A549 (cell line): ENCODE results near the gene VPS37B. TPM values are rescaled to one million over a fixed set of nuclear protein-coding genes. Genes with fewer than 3 reads are reported as not detected.

ENCODE experiments used
- ATAC-seq, 2 experiments: fragments of 200-7000 bp in 1 of 2; fragments of >200 bp in 1 of 2; cut with Nextera tagmentation in 1 of 2; cut with Tn5 transposase in 1 of 2; 3 replicates each; pipeline versions ENCODE4 v1.8.0 to v1.9.1; 2018 to 2020; ENCODE audit warnings: mild to moderate bottlenecking in 1 of 2, moderate library complexity in 1 of 2
- CTCF ChIA-PET: fragments of 300-600 bp; sonication (Branson Sonifier 250); formaldehyde crosslinking; extraction: SDS; loops from one replicate; lab custom pipeline; 2021; ENCODE audit warnings: antibody characterized with exemption, inconsistent platforms; lab: Yijun Ruan, JAX
- POLR2A ChIA-PET: fragments of 350-600 bp; formaldehyde crosslinking; extraction: SDS; loops from one replicate; lab custom pipeline; 2021; ENCODE audit warnings: antibody characterized with exemption, inconsistent platforms; lab: Yijun Ruan, JAX
- DNase-seq, 2 experiments: peaks; one replicate each; pipeline versions ENCODE4 v3.0.0 to v3.0.0-alpha.2; 2011 to 2016; ENCODE audit warnings: low read depth in 1 of 2, low spot score in 1 of 2
- FAIRE-seq: peaks from 2 replicates; lab custom pipeline; 2011; peaks lifted over from hg19 to GRCh38; lab: Jason Lieb, UNC
- H3K27ac ChIP-seq, 2 experiments: fragments of >200 bp; sonication (Bioruptor Twin); formaldehyde crosslinking; 3 replicates each; pipeline ENCODE4 v1.5.1; 2016 to 2017
- H3K4me1 ChIP-seq: fragments of >200 bp; sonication (Bioruptor Twin); formaldehyde crosslinking; 3 replicates; pipeline ENCODE4 v1.6.1; 2016
- H3K4me2 ChIP-seq: fragments of >200 bp; sonication (Bioruptor Twin); formaldehyde crosslinking; 3 replicates; pipeline ENCODE4 v1.6.1; 2016
- H3K4me3 ChIP-seq: fragments of >200 bp; sonication (Bioruptor Twin); formaldehyde crosslinking; 3 replicates; pipeline ENCODE4 v1.5.1; 2016
- H3K9me3 ChIP-seq: fragments of >200 bp; sonication (Bioruptor Twin); formaldehyde crosslinking; 3 replicates; pipeline ENCODE4 v1.6.1; 2016
- CBX8 ChIP-seq: fragments of 200-600 bp; sonication (generic); IDR thresholded peaks from 2 replicates; pipeline ENCODE4 v1.6.1; 2016
- CHD2 ChIP-seq: fragments of 150-350 bp; IDR thresholded peaks from 2 replicates; pipeline ENCODE4 v1.6.1; 2014; ENCODE audit warnings: low read length; ENCODE audit not compliant: partially characterized antibody
- EP300 ChIP-seq, 2 experiments: fragments of >200 bp; sonication (Bioruptor Twin); formaldehyde crosslinking; IDR thresholded peaks; 2 replicates in 1 of 2; 3 replicates in 1 of 2; pipeline ENCODE4 v1.6.1; 2016 to 2017
- FOSL2 ChIP-seq, 2 experiments: fragments of 450-650 bp in 1 of 2; fragments of >200 bp in 1 of 2; sonication (Bioruptor Twin) in 1 of 2; formaldehyde crosslinking; IDR thresholded peaks; 2 replicates each; pipeline versions ENCODE4 v1.5.0 to v1.6.1; 2016 to 2020; ENCODE audit warnings: mild to moderate bottlenecking in 1 of 2, moderate library complexity in 1 of 2
- HDAC2 ChIP-seq: fragments of 200-600 bp; sonication (generic); IDR thresholded peaks from 2 replicates; pipeline ENCODE4 v1.6.1; 2016
- MAZ ChIP-seq: fragments of 150-350 bp; IDR thresholded peaks from 2 replicates; pipeline ENCODE4 v1.6.1; 2014; ENCODE audit warnings: antibody characterized with exemption, low read depth, low read length, borderline replicate concordance
- NR3C1 ChIP-seq: fragments of >200 bp; sonication (Bioruptor Twin); formaldehyde crosslinking; IDR thresholded peaks from 3 replicates; pipeline ENCODE4 v1.6.1; 2017
- RAD21 ChIP-seq, 2 experiments: fragments of >200 bp in 1 of 2; sonication (Bioruptor Twin) in 1 of 2; formaldehyde crosslinking in 1 of 2; IDR thresholded peaks in 1 of 2; conservative IDR thresholded peaks in 1 of 2; 2 replicates in 1 of 2; 3 replicates in 1 of 2; pipeline ENCODE4 v1.6.1; 2012 to 2018; ENCODE audit warnings: inconsistent platforms in 1 of 2
- ZSCAN20 ChIP-seq: fragments of 250-450 bp; sonication (Bioruptor Pico); IDR thresholded peaks from 2 replicates; pipeline ENCODE4 v1.8.0; 2022; ENCODE audit warnings: mild to moderate bottlenecking, moderate library complexity
- WGBS: methylation state at CpG from one replicate; pipeline ENCODE4 v1.1.6; 2017; ENCODE audit errors: missing lambda C conversion rate; 5-methylcytosine and 5-hydroxymethylcytosine counted together
- polyA plus RNA-seq, 4 experiments: library from polyadenylated mRNA; depleted of rRNA in 3 of 4; stranded (reverse); fragments of >200 nt; fragmentation: RNase III in 1 of 4; extraction: RNeasy Plus Mini Kit Qiagen cat#74134 plus additional on column Dnase treatment in 1 of 4; gene quantifications; 2 replicates in 3 of 4; 3 replicates in 1 of 4; pipeline ENCODE4 v1.2.3, GENCODE V29; 2011 to 2017
- TF ChIP-seq, protein P1 (sequence below): fragments of 200-600 bp; sonication (generic); IDR thresholded peaks from 2 replicates; pipeline ENCODE4 v1.6.1; 2016; ENCODE audit warnings: antibody characterized with exemption, mild to moderate bottlenecking, moderate library complexity
- TF ChIP-seq, protein P2 (sequence below): fragments of 450-650 bp; IDR thresholded peaks from 2 replicates; pipeline ENCODE4 v1.6.1; 2014; ENCODE audit warnings: antibody characterized with exemption
- TF ChIP-seq, protein P3 (sequence below): IDR thresholded peaks from 2 replicates; pipeline ENCODE4 v1.6.1; 2012; ENCODE audit warnings: low read depth, borderline replicate concordance
- TF ChIP-seq, protein P4 (sequence below): fragments of 250-450 bp; sonication (Bioruptor Pico); IDR thresholded peaks from 2 replicates; pipeline ENCODE4 v1.5.0; 2020; ENCODE audit warnings: low read depth, mild to moderate bottlenecking, moderate library complexity
- TF ChIP-seq, protein P5 (sequence below): fragments of >200 bp; sonication (Bioruptor Twin); formaldehyde crosslinking; IDR thresholded peaks from 2 replicates; pipeline ENCODE4 v1.6.1; 2016
- TF ChIP-seq, protein P6 (sequence below): fragments of >200 bp; sonication (Bioruptor Twin); formaldehyde crosslinking; IDR thresholded peaks from 3 replicates; pipeline ENCODE4 v1.6.1; 2016

VPS37B gene
- polyA plus RNA-seq, 2 of the 4 experiments (the other 2 are of a cell fraction) = 17.0 to 18.6 TPM

DNA sequence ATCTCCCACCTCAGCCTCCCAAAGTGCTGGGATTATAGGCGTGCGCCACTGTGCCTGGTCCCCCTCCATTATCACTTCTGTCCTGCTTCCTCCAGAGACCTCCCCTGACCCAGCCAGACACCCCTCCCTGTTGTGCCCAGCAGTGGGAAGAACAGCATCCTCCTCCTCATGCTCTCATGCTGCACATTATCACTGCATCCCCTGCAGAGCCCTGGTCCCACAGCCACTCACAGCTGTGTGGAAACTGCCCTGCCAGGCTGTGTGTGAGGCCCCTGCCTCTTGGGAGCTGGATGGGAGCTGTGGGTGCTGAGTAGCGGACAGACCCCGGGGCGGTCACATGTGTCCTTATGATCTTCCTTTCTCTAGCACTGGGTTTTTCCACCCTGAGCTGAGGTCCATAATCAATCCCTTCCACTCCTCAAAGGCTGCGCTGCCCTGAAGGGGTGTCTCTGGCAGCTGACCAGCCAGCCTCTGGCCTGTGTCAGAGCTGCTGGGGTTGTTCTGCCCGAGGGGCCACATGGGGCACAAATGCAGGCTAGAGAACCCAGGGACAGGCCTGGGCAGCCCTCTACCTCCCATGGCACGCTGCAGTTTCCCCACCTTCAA lies 51.5 kb downstream of the VPS37B start (continued):
- TF ChIP-seq, protein P1, sequence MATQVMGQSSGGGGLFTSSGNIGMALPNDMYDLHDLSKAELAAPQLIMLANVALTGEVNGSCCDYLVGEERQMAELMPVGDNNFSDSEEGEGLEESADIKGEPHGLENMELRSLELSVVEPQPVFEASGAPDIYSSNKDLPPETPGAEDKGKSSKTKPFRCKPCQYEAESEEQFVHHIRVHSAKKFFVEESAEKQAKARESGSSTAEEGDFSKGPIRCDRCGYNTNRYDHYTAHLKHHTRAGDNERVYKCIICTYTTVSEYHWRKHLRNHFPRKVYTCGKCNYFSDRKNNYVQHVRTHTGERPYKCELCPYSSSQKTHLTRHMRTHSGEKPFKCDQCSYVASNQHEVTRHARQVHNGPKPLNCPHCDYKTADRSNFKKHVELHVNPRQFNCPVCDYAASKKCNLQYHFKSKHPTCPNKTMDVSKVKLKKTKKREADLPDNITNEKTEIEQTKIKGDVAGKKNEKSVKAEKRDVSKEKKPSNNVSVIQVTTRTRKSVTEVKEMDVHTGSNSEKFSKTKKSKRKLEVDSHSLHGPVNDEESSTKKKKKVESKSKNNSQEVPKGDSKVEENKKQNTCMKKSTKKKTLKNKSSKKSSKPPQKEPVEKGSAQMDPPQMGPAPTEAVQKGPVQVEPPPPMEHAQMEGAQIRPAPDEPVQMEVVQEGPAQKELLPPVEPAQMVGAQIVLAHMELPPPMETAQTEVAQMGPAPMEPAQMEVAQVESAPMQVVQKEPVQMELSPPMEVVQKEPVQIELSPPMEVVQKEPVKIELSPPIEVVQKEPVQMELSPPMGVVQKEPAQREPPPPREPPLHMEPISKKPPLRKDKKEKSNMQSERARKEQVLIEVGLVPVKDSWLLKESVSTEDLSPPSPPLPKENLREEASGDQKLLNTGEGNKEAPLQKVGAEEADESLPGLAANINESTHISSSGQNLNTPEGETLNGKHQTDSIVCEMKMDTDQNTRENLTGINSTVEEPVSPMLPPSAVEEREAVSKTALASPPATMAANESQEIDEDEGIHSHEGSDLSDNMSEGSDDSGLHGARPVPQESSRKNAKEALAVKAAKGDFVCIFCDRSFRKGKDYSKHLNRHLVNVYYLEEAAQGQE = no peak

DNA sequence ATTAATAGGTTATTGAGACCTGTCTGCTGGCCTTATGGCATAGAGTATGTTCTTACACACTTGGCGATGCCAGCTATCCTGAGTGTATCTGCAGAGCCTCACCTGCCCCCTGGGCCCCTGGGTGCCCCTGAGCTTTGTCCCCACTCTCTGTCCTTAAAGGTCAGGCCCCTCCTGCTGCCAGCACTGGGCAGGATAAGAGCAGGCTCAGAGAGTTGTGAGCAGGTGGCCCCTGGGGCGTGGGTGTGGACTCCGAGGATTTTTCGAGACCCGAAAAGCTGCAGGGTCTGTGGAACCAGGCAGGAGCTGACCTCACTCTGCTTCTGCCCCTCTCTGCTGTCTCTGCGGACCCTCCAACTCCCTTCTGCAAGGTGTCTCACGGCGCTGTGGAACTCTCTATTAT lies 52.5 kb downstream of the VPS37B start:
- DNase-seq (no peak), ATAC-seq (no peak), FAIRE-seq (no peak)
- TF ChIP-seq MAZ (no peak), EP300 (IDR thresholded peaks at IDR 0.05) (no peak), CBX8 (no peak)
- Histone ChIP-seq H3K4me1 (peaks cover 22% of the 10 kb centered on the region), H3K4me3 (no peak overlapping the region), H3K9me3 (no peaks in the 10 kb centered on the region), H3K4me2 (no peak overlapping the region), H3K27ac (no peak overlapping the region)
- CTCF ChIA-PET = interaction anchor here (0.7 to 9.2 kb wide), 4 partner anchors 15 to 102 kb away, joined by 3 to 95 read pairs (median 7); no protein-coding TSS in a partner anchor
- 90% methylated on average over 8 of the region's 8 CpGs for WGBS
- POLR2A ChIA-PET = no interaction called here

DNA sequence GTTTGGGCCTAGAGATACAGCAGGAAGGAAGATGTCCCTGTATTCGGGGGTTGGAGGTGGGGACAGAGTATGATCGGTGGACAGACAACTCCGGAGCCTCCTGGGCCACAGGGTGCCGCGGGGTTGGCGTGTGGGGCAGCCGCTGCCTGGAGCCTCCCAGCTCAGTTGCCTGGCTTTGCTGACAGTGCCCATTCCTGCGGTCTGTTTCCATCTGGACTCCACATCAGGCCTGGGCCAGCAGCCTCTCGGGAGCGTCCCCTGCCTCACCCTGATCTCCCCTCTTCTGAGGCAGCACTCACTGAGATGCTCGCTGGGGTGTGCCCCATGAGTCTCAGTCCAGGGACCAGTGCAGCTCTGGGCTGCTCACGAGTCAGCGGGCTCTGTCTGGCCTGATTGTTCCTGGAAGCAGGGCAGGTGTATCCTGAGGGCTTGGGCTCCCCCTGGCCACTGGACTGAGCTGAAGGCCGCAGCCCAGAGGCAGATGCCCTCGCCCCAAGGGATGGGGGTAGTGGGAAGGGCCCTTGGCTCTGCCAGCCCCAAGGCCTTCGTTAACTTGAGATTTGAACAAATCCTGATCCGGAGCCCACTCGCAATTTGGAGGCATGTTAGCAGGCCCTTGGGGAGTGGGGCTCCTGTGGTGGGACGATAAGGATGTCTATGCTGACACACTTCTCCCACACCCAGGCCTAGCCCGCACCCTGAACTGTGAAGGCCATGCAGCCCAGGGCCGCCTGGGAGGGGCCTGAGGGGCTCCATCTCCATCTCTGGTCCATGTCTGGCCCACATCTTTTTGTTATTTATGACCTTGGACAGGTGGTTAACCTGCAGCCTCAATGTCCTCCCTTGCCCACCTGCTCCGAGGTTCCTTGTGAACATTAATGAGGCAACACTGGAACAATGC lies 53.2 kb downstream of the VPS37B start:
- Histone ChIP-seq H3K27ac (no peak overlapping the region), H3K4me1 (peaks cover 27% of the 10 kb centered on the region), H3K9me3 (no peaks in the 10 kb centered on the region), H3K4me2 (no peak overlapping the region), H3K4me3 (no peak overlapping the region)
- TF ChIP-seq, protein P2, sequence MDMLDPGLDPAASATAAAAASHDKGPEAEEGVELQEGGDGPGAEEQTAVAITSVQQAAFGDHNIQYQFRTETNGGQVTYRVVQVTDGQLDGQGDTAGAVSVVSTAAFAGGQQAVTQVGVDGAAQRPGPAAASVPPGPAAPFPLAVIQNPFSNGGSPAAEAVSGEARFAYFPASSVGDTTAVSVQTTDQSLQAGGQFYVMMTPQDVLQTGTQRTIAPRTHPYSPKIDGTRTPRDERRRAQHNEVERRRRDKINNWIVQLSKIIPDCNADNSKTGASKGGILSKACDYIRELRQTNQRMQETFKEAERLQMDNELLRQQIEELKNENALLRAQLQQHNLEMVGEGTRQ = no peak
- TF ChIP-seq FOSL2 (IDR thresholded peaks at IDR 0.05) = no peak
- no peak for TF ChIP-seq FOSL2 (CRISPR knock-in tag; IDR thresholded peaks at IDR 0.05)
- TF ChIP-seq CHD2 = no peak
- TF ChIP-seq RAD21 (conservative IDR thresholded peaks at IDR 0.05 in 1 of 2, IDR thresholded peaks at IDR 0.05 in 1 of 2) = no peak
- TF ChIP-seq ZSCAN20 (CRISPR knock-in tag) = no peak
- TF ChIP-seq, protein P3, sequence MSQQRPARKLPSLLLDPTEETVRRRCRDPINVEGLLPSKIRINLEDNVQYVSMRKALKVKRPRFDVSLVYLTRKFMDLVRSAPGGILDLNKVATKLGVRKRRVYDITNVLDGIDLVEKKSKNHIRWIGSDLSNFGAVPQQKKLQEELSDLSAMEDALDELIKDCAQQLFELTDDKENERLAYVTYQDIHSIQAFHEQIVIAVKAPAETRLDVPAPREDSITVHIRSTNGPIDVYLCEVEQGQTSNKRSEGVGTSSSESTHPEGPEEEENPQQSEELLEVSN = no peak
- TF ChIP-seq, protein P1 = no peak
- no peak for TF ChIP-seq NR3C1
- TF ChIP-seq, protein P4, sequence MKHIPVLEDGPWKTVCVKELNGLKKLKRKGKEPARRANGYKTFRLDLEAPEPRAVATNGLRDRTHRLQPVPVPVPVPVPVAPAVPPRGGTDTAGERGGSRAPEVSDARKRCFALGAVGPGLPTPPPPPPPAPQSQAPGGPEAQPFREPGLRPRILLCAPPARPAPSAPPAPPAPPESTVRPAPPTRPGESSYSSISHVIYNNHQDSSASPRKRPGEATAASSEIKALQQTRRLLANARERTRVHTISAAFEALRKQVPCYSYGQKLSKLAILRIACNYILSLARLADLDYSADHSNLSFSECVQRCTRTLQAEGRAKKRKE (CRISPR knock-in tag) = no peak
- TF ChIP-seq HDAC2 = no peak
- TF ChIP-seq, protein P5, sequence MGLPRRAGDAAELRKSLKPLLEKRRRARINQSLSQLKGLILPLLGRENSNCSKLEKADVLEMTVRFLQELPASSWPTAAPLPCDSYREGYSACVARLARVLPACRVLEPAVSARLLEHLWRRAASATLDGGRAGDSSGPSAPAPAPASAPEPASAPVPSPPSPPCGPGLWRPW = no peak
- TF ChIP-seq, protein P6, sequence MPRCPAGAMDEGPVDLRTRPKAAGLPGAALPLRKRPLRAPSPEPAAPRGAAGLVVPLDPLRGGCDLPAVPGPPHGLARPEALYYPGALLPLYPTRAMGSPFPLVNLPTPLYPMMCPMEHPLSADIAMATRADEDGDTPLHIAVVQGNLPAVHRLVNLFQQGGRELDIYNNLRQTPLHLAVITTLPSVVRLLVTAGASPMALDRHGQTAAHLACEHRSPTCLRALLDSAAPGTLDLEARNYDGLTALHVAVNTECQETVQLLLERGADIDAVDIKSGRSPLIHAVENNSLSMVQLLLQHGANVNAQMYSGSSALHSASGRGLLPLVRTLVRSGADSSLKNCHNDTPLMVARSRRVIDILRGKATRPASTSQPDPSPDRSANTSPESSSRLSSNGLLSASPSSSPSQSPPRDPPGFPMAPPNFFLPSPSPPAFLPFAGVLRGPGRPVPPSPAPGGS = no peak
- ChIA-PET CTCF (interaction anchor here (0.7 to 9.2 kb wide), 6 partner anchors 16 to 395 kb away, joined by 3 to 95 read pairs (median 4); no protein-coding TSS in a partner anchor), POLR2A (no interaction called here)
- ATAC-seq (no peak; a peak in 1 of 6 replicates), DNase-seq (no peak), FAIRE-seq (no peak)
- 86% methylated on average over 20 of the region's 22 CpGs for WGBS
